GM18858 (cell line): ENCODE measurements around the gene SNRK.

Experiments
- ATAC-seq: cut with Tn5 transposase; IDR thresholded peaks from one replicate; pipeline ENCODE4 v1.9.1; 2021; ENCODE audit not compliant: unreplicated experiment

The SNRK gene

DNA sequence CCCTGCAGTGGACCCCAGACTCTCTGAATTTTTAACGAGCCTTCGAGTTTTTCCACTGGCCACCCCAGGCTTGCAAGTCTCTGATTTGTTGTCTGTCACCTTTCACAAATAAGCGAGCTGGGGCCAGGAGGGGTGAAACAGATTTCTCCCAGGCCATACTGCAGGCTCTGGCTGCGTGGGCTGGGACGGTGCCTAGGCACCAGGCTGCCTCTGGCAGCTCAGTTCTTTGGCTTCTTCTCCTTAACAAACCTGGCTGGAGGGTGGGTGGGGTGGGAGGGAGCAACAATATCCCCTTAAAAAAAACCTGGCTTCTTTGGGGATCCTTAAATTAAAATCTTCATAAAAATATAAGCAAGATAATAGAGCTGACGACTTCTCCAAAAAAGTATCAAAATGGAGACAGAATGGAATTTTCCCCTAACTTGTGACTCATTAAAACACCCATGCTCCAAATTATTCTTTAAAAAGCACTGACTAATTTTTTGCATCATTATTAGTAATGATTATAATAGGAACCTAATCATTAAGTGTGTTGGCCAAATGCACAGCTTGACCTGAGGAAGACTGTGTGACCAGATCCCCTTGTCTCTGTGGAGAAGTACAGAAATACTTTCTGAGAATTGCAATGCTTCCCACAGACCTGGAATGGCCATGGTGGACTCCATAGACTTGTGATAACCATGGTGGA, 84.1 kb downstream of the SNRK start:
- no peak for ATAC-seq

DNA sequence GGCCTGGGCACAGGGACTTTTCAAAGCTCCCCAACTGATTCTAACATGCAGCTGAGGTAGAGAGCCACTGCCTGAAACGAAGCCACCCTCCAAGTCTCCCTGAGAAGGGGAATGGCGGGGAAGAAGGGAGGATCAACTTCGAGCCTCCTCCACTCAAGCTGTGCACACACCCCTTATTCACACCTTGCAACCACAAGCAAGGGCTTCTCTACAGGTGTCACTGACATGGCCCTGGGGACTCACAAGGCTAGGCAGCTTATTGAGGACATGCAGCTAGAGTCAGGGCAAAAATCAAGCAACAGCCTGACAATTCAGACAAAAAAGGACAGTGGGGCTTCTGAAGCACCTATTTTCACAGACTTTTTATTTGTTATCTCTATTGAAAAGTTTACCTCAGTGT, 85.2 kb downstream of the SNRK start:
- ATAC-seq = no peak

DNA sequence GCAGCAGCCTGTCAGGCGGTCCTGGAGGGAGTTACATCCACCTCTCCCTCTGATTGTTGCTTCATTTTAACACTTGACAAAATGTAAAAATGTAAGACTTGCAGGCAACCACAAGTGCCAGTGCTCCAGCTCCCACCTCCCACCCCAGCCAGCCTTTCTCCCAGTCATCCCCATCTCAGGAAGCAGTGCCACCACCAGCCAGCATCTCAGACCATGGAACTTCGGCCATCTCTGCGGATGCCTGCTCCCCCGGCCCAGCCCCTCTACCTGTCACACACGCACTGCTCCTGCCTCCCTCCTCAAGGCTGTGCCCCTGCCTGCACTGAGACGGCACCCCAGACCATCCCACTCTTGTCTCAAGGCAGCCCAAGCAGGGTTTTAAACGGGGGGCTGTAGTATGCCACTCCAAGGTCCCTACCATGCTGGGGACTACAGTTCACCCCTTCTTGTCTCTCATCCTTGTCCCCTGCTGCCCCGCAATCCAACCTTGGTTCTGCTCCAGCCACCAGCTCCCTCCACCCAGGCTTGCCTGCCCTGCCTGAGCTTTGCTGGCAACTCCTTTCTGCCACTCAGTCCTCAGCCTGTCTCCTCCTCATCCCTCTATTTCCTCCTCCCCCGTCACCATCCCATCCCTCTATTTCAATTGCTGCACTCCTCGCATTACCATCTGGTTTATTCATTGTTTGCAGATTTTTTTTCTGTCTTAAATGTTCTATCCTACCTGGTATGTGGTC, 85.8 kb downstream of the SNRK start:
- ATAC-seq = no peak

DNA sequence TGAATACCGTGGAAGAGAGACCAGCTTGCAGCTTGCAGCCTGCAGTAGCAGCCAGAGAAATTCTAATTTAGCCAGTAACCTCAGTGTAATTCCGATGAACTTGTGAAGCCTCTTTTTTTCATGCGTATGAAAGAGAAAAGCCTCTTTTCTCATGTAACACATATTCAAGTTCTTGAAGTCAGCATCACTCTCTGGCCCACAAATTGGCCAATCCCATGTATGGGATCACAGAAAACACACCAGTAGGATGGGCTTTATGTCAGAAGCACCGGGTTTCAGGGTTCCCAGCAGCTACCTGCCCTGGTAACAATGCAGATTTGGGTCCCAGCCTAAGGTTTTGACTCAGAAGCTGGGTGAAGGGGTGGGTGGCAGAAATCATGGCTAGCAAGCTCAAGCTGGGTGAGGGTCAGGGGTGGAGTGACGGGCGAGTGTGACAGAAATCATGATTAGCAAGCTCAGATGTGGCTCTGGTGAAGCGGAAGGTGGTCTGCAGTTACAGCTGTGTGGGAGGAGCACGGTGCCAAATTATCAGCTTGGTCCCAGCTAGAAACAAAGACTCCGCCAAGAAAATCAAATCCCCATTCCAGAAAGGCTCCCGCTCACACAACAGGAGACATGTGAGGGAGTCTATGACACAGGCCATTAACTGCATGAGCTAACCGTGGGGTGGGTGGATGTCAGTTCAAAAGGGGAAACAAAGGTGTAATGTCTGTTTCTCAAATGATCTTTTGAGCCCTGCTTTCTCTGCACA, 86.6 kb downstream of the SNRK start:
- no peak for ATAC-seq

DNA sequence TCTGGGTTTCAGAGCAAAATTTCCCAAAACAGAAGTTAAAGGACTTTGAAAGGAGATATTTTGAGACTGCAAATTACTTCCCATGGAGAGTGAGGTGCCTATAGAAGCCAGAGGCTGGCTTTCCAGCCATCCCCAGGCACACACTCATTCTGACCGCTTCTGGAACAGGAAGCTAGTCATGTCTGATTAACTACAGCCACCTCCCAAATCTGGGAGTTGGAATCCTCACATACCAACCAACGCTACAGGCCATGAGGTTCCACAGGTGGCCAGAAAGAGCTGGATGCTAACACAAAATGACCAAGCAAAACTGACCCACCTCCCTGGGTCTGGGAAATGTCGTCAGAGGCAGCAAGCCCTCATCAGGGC, 87.2 kb downstream of the SNRK start:
- ATAC-seq = no peak

DNA sequence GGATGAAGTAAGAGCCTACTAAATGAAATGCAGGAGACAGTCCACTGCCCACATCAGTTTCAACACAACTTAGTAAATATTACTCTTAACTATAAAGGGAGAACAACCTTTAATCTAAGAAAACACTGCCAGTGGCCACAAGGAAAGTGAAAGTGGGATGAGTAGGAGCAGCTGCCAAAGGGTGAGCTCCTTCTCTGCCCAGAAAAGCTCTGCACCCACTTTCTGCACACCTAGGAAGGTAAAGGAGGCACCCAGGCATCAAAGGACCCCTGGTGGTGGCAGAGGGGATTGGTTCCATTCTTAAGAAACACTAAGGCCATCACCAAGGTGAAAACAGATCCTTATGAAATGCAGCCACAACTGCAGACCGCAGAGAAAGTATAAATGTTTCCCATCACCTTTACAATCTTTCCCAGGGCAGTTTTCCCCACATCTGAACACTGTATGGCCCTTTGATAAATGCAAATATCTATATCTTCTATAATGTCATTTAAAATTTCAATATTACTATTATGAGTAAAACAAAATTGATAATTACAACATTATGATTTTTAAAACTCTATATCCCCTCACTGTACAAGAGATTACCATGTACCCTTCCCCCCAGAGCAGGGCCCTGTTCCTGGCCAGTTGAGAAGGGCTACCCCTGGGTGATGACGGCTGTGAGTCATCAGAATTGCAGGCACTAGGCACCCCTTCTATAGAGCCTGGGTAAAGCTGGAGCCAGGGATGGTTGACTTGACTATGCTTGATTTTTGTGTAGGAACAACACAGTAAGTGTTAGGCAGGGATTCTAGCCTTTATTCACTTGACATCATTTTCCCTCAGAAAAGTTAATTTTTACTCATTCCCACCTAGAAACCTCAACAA, 92.0 kb downstream of the SNRK start:
- no peak for ATAC-seq

DNA sequence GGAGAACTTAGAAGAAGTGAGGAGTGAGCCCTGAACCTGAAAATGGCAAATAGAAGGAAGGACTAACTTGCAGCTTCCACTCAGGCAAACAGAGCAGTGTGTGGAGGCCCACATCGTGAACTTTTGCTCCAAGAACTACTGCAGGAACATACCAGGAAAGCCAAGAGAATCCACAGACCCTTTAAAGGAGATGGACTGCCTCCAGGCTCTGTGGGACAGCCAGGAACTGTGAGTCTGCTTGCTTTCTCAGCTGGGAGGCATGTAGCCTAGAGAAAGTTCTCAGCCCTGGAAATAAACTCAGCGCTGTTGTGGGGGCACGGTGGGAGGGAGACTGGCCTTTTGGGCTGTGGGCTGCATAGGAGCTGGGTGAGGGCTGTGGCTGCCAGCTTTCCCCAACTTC, 93.0 kb downstream of the SNRK start:
- no peak for ATAC-seq

DNA sequence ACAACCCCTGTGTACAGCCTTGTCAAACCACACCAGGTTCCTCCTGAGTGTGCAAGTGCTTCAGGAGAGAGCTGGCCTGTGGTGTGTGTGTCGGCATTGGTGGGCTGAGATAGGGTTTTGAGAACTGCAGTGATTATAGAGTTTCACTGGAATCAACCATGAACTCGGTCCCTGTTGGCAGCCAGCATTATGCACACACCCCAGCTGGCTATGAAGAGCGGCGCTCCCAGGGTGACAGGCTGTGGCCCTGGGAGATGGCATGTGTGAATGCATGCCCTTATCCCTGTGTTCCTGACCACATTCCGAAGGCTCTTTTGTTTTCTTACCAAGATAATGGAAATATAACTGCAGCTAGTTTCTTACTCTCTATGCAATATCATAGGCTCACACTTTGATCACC, 101.8 kb downstream of the SNRK start:
- ATAC-seq = no peak

DNA sequence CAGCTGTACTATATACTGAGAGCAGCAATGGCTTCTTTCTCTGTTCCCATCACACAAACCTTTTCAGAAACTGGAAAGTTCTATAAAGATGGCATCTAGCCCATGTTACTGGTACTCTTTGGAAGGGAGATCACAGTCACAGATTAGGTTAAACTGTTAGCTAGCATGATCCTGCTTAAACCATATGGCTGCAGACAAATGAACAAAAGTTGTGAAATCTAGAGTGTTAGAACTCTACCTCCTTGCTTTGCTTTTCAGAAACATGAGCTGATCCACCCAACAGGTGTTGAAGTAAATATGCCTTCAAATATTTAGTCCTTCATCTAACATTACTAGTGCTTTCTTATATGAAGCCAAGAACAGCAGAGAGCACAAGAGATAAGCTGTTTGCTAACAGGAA, 102.6 kb downstream of the SNRK start:
- ATAC-seq = no peak

DNA sequence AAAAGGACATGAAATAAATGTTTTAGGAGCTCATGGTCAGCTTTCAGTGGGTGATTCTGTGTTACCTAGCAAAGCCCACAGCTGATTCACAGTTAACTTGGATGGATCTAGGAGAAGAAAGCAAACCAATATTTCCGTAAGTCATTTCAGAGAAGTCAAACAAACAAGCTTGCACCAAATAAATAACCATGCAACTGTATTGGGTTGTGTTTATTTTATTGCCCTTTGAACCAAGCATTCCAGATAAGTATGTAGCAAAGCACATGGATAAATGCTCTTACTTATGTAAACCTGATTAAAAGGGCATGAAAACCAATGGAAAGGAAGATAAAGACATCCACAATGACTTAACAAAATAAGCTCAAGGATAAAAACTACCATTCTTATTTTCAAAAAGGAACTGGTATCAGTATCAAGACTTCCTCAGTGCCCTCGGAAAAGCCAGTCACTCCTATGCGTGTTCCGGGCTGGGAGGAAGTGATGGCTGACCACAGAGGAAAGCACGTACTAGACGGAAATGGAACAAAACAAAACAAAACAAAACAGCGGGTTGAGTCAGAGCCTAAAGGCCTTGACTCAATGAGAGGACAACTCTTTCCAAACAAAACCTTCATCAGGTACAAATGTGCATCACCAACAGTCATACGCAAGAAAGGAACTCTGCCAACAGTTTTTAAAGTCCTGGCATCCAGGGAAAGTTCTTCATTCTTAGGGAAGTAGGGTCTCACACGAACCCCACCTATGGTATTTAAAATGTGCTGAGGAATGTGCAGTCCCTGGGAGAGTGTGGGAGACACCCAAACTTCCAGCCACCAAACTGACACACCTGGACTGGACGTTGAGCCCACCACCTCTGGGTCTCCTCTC, 103.3 kb downstream of the SNRK start:
- ATAC-seq = no peak

DNA sequence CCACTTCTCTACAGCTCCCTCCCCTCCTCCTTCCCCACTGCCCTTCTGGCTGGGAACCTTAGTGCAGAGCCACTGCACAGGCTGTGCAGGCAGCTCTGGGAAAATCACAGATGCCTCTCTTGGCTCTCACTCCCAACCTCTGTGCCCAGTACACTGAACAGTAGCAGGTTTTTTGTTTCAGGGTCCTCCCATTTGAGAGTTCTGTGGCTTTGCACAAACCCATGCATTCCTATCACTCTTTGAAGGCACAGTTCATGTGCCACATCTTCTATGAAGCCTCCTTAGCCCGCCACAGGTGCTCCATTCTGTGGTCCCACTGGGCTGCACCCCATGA, 103.9 kb downstream of the SNRK start:
- ATAC-seq = no peak

DNA sequence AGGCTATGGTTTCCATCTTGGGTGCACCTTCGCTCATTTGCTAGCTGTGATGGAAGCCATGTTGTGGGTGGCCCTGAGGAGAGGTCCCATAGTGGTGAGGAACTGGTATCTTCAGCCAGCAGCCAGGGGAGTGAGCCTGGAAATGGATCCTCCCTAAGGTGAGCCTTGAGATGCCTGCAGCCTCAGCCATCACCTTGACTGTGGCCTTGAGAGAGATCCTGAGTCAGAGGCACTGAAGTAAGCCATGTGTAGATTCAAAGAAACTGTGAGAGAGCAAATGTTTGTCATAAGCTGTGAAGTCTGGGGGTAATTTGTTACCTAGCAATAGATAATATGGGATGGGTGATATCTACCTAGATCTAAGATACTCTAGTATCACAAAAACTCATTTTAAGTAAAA, 105.3 kb downstream of the SNRK start:
- ATAC-seq = no peak

DNA sequence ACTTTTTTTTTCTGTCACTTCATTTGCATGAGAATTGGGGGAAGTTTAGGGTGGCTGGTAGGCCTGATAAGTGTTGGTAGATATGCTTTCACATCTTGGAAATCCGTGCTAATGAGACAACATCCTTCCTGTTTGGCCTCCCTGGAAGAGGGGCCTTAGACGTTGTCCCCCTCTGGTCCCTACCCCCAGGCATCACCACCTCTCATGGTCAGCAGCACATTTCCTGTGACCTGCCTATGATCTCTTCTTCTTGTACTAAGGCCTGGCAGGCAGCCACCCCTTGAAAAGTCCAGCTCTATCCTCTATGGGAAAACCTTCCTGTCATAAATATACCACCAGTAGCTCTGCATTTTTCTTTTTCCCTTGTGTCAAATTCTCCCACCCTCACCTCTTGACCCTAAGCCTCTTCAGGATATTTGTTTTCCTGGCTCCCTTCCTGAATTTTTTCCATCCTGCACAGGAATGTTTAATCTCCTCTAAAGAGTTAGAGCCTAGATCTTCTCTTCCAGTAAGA, 107.8 kb downstream of the SNRK start:
- ATAC-seq = no peak

DNA sequence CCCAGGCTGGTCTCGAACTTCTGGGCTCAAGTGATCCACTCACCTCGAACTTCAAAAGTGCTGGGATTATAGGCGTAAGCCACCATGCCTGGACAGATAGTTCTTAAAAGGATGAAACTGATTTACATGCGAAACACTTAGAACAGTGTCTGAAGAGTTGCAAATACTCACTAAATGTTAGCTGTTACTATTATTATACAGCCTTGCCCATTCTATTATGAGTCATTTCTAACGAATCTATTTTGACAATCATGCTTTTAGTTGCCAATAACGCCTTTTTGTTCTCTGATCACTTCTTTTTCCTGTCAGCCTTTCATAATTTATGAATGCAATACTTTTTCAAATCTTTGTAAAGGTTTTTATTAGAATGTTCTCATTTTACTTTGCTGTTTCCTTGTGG, 112.7 kb downstream of the SNRK start:
- no peak for ATAC-seq

DNA sequence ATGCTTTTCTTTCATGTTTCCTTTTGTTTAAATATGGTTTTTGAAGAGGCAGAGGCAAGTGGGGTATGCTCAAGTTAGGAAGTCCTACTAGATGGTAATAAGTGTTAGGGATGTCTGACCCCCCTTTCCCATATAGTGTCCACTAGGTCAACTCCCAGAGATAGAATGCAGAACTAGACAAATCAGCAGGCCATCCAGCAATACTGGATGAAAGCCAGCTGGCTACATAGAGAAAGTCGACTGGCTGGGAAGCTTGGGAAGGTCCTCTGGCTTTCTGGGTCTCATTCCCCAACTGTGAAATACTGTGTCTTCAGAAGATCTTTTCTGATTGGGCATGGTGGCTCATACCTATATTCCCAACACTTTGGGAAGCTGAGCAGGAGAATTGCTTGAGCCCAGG, 113.8 kb downstream of the SNRK start:
- no peak for ATAC-seq
